Measurements from ENCODE around the gene HEPH. TPM values are rescaled to one million over a fixed set of nuclear protein-coding genes. Genes with fewer than 3 reads are reported as not detected.

Gene HEPH
- total RNA-seq, 1 experiment from 2014 or later = 31.7 TPM

Other genes starting within 250 kb of the HEPH start
- 0.24 to 0.41 TPM (median 0.25 TPM) in 3 replicates for gene VSIG4, start 124.2 kb upstream of the HEPH start, total RNA-seq (2021)

All from WTC11 (cell line).